Colonic mucosa (tissue), 4 donors: ENCODE measurements around the gene FBRSL1. TPM values are rescaled to one million over a fixed set of nuclear protein-coding genes. Genes with fewer than 3 reads are reported as not detected.
A peak's percentile ranks its signal among the peaks of the same experiment; 100 is the strongest.

ENCODE experiments used
- DNase-seq: peaks from one replicate; pipeline ENCODE4 v3.0.0-alpha.2; 2020
- H3K27ac ChIP-seq: fragments of 200-600 bp; one replicate; pipeline ENCODE4 v1.8.0; 2021
- H3K27me3 ChIP-seq: fragments of 200-600 bp; one replicate; pipeline ENCODE4 v1.8.0; 2021
- H3K36me3 ChIP-seq: fragments of 200-600 bp; one replicate; pipeline ENCODE4 v1.8.0; 2021
- H3K4me1 ChIP-seq: fragments of 200-600 bp; one replicate; pipeline ENCODE4 v1.8.0; 2021; ENCODE audit warnings: mild to moderate bottlenecking
- H3K4me3 ChIP-seq: fragments of 200-600 bp; one replicate; pipeline ENCODE4 v1.8.0; 2021
- H3K9ac ChIP-seq, 2 donors: one replicate each; pipeline ENCODE4 v1.7.0; 2013; ENCODE audit warnings: control low read depth in 2 of 2, low read depth in 2 of 2, low read length in 2 of 2
- H3K9me3 ChIP-seq: fragments of 200-600 bp; one replicate; pipeline ENCODE4 v1.8.0; 2021
- intact Hi-C: fragments of 100-400 bp; cut with DNase I; formaldehyde crosslinking; loops from one replicate; pipeline ENCODE4 v1.14.1; 2022
- total RNA-seq, 2 donors: library from RNA; stranded (reverse); fragmentation: NEBNext Ultra II Directional in 1 of 2; extraction: Animal tissue kit (Norgen Biotek cat#: 25700) in 1 of 2; gene quantifications; one replicate each; pipeline ENCODE4 v1.2.1, GENCODE V29; 2021
- TF ChIP-seq, protein P1 (sequence below): fragments of 200-600 bp; IDR thresholded peaks from one replicate; pipeline ENCODE4 v1.8.0; 2022; ENCODE audit warnings: antibody characterized with exemption, mild to moderate bottlenecking
- donor health status: healthy.
- donor health status: DM: no; HTN: no; CAD: no.
- donor health status: DM: no; HTN: no; CAD: no.

Gene FBRSL1
- total RNA-seq, 2 donors from 2014 or later: 51.9 to 101 TPM

DNA sequence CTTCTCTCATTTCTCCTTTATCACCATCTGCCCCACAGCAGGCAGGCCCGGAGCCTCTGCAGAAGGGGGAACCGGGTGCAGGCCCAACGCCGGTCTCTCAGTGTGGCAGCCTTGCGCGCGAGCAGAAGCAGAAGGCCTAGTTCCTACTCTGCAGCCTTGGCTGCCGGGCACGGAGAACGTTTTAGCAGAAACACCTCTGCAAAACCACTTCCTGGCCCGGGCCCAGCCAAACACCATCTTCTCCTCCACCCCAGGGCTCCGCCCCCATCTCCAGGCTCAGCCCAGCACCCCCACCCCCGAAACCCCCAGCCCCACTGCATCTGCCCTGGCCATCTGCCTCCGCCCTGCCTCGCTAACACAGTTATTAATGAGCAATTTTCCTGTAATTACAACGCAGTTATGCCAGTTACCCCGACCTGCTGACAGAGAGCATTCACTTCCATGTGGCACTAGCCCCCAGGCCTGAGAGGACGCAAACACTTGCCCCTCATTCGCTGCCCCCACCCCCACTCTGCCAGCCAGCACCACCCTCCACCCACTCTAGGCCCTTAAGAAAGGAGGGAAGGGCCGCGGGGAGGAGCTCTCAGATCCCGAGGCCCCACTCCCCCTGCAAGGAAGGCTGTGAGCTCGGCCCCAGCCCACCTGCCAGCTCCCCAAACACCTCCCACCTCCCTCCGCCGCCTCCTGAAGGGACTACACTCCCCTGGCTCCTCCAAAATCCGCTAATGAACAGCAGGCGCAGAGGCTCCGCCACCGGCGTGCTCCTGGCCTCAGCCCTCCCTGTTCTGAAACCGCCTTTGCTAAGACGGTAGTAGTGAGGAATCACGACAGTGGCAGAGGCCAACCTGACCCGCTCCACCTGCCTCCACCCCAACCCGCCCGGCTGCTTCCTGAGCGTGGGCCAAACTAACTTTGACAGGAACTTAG is 44.7 kb upstream of the FBRSL1 start:
- Histone ChIP-seq H3K9me3 (no peaks in the 10 kb centered on the region), H3K27me3 (no peaks in the 10 kb centered on the region), H3K36me3 (no peaks in the 10 kb centered on the region), H3K4me3 (peak overlapping the region; percentile 15), H3K27ac (peak overlapping the region; percentile 22), H3K4me1 (no peaks in the 10 kb centered on the region), H3K9ac (peak overlapping the region; percentile 31 to 78)
- TF ChIP-seq, protein P1, sequence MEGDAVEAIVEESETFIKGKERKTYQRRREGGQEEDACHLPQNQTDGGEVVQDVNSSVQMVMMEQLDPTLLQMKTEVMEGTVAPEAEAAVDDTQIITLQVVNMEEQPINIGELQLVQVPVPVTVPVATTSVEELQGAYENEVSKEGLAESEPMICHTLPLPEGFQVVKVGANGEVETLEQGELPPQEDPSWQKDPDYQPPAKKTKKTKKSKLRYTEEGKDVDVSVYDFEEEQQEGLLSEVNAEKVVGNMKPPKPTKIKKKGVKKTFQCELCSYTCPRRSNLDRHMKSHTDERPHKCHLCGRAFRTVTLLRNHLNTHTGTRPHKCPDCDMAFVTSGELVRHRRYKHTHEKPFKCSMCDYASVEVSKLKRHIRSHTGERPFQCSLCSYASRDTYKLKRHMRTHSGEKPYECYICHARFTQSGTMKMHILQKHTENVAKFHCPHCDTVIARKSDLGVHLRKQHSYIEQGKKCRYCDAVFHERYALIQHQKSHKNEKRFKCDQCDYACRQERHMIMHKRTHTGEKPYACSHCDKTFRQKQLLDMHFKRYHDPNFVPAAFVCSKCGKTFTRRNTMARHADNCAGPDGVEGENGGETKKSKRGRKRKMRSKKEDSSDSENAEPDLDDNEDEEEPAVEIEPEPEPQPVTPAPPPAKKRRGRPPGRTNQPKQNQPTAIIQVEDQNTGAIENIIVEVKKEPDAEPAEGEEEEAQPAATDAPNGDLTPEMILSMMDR: no peak
- peak; percentile 39 for DNase-seq
- intact Hi-C loops: no loop called here

DNA sequence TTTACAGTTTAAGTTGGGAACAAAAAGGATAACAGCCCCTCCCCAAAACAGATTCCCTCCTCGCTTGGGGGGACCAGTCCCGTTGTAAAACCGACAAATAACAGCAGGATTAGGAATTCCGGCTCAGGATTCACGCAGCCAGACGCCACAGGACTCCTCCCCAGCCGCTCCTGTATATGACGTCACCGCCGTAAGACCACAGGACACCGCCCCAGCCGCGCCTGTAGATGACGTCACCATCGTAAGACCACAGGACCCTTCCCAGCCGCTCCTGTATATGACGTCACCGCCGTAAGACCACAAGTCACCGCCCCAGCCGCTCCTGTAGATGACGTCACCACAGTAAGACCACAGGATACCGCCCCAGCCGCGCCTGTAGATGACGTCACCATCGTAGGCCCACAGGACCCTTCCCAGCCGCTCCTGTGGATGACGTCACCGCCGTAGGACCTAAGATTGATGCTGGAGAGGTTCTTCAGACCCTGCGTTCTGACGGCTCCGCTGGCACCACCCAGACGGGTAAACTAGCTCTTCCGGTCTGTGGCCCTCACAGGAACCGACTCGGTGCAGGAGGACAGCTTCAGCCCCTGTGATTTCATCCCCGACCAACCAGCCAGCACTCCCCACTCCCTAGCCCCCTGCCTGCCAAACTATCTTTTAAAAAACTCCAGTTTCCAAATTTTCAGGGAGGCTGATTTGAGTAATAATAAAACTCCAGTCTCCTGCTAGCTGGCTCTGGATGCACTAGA is 43.9 kb upstream of the FBRSL1 start:
- Histone ChIP-seq H3K9ac (peak overlapping the region; percentile 14 to 78), H3K27me3 (no peaks in the 10 kb centered on the region), H3K9me3 (no peaks in the 10 kb centered on the region), H3K27ac (peak overlapping the region; percentile 22), H3K4me3 (peak overlapping the region; percentile 15), H3K4me1 (no peaks in the 10 kb centered on the region), H3K36me3 (no peaks in the 10 kb centered on the region)
- TF ChIP-seq, protein P1: no peak
- no peak for DNase-seq
- intact Hi-C loops: no loop called here

DNA sequence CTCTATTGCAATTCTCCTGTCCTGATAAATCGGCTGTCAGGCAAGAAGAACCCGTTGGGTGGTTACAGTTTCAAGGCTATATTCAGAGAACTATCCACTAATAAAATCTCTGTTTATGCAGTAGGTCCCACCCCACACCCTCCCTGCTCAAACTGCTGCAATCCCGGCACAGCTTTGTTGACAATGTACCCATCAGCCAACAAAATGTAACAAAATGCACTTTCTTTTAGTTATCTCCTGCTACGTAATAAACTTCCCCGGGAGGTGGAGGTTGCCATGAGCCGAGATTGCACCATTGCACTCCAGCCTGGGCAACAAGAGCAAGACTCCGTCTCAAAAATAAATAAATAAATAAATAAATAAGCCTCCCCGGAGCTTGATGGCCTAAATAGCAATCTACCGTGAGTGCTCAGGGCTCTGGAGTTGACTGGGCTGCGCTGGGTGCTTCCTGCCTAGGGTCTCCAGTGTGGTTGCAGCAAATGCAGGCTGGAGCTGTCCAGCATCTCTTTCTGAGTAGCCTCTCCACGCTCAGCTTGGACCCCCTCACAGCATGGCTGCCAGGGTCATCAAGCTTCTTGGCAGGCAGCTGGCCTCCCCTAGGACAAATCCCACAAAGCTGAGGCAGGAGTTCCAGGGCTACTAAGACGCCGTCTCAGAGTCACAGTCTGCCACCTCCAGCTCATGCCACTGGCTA is 43.2 kb upstream of the FBRSL1 start:
- no peaks in the 10 kb centered on the region for H3K9me3 ChIP-seq
- H3K36me3 ChIP-seq: no peaks in the 10 kb centered on the region
- intact Hi-C loops: no loop called here
- H3K27me3 ChIP-seq: no peaks in the 10 kb centered on the region
- DNase-seq: no peak
- no peak overlapping the region for H3K27ac ChIP-seq
- TF ChIP-seq, protein P1: no peak
- no peak overlapping the region for H3K4me3 ChIP-seq
- no peaks in the 10 kb centered on the region for H3K4me1 ChIP-seq
- no peak overlapping the region for H3K9ac ChIP-seq

DNA sequence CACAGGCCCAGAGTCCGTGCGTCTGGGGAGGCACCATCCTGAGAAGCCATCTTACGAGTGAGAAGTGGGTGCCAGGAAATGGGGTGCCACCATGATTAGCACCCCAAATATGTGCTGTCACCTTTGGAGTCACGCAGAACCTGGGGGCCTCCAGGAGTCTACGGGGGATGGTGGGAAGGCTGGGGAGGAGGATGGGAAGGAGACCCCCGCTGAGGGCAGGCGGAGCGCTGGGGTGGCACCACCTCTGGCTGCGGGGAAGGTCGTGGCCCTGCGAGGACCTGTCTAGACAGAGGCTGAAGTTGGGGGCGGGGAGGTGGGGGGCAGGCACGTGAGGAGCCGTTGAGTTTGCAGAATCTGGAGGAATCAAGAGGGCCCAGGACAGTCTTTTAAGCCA is 42.6 kb upstream of the FBRSL1 start:
- H3K9ac ChIP-seq: no peak overlapping the region
- H3K9me3 ChIP-seq: no peaks in the 10 kb centered on the region
- intact Hi-C loops: no loop called here
- DNase-seq: no peak
- H3K4me3 ChIP-seq: no peak overlapping the region
- H3K36me3 ChIP-seq: no peaks in the 10 kb centered on the region
- H3K4me1 ChIP-seq: no peaks in the 10 kb centered on the region
- no peak overlapping the region for H3K27ac ChIP-seq
- no peaks in the 10 kb centered on the region for H3K27me3 ChIP-seq
- TF ChIP-seq, protein P1: no peak

DNA sequence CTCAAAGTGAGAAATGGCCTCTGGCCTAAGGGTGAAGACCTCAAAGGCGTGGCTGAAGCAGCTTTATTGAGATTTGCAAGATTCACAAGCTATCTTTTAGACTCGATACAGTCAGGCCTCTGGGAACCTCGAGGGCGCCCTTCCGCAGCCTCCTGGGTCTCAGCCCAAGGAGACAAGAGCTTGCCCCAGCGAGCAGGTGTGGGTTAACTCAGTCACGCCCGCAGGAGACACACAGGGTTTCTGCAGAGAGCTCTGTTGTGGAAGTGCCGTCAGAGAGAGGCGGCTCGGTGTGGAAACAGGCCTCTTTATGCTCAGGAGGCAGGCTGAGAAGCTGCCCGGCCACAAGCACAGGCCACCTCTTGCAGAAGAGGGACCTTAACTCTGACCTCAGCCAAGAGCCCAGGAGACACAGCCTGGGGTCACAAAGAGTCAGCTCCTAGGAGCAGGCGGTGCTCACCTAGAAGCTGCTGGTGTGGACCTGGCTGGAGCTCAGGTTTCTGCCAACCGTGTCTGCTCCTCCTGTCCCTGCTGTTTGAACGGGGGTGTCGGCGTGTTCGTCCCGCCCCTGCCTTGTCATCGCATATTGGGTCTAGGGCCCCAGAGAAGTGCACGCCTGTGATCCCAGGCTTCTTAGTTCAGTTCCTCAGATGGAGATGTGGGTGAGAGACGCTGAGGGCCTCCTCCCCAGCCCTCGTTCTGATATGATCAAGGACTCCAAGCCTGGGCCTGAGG is 42.1 kb upstream of the FBRSL1 start:
- H3K27me3 ChIP-seq: no peaks in the 10 kb centered on the region
- H3K9me3 ChIP-seq: no peaks in the 10 kb centered on the region
- no peak for DNase-seq
- no peak overlapping the region for H3K4me3 ChIP-seq
- intact Hi-C loops: no loop called here
- no peak overlapping the region for H3K9ac ChIP-seq
- no peaks in the 10 kb centered on the region for H3K36me3 ChIP-seq
- no peak overlapping the region for H3K27ac ChIP-seq
- TF ChIP-seq, protein P1: no peak
- H3K4me1 ChIP-seq: no peaks in the 10 kb centered on the region
